GM21786 (cell line): ENCODE results near the gene LCN15.
"Not testable (repeated sequence)": the region's sequence is repeated elsewhere in the genome, so short reads cannot be mapped to it uniquely, and the experiment has no call there.

Source experiments
- ATAC-seq: cut with Tn5 transposase; IDR thresholded peaks from one replicate; pipeline ENCODE4 v1.9.1; 2021; ENCODE audit not compliant: unreplicated experiment

LCN15 gene, protein sequence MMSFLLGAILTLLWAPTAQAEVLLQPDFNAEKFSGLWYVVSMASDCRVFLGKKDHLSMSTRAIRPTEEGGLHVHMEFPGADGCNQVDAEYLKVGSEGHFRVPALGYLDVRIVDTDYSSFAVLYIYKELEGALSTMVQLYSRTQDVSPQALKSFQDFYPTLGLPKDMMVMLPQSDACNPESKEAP

DNA sequence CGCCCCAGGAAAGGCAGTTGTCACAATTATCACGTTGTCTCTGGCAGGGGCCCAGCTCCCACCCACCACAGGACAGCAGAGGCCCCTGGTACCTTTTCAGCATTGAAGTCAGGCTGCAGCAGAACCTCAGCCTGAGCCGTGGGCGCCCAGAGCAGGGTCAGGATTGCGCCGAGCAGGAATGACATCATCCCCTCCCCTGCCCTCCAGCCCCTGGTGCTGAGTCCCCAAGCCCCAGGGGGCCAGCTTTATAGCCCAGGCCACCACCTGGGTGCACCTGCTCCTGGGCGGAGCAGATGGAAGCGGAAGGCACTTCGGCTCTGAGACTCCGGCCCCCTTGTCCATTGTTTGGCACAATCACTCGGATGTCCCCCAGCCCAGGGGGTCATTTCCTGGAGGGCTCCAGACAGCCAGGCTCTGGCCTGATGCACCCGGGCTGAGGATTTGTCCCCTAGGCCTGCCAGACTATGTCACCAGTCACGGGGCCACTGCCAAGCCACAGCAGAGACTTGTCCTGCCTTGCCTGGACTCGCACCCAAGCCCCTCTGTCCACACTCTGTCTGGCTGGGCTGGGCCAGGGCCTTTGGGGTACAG lies at the start of gene LCN15:
Gene LCN15 (minus strand): TSS at position 218 of the 591 bp plus-strand sequence. CDS start 30 bp downstream, at position 188.
- no peak for ATAC-seq

DNA sequence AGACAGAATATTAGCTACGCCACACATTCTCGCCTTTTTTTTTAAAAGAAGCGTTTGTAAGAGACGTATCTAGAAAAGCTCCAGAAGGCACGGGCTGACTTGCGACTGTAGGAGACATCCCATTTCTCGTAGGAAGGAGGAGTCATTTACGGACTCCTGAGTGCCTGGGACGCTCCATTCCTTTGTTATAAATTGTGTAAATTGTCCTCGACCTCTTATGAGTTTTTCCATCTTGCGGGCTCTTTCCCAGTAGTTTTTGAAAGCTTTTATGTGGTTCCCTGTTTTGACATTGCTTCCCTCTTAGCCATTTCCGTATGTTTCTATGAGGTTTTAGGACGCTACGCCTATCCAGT lies 44.5 kb upstream of the LCN15 start:
- no peak for ATAC-seq

DNA sequence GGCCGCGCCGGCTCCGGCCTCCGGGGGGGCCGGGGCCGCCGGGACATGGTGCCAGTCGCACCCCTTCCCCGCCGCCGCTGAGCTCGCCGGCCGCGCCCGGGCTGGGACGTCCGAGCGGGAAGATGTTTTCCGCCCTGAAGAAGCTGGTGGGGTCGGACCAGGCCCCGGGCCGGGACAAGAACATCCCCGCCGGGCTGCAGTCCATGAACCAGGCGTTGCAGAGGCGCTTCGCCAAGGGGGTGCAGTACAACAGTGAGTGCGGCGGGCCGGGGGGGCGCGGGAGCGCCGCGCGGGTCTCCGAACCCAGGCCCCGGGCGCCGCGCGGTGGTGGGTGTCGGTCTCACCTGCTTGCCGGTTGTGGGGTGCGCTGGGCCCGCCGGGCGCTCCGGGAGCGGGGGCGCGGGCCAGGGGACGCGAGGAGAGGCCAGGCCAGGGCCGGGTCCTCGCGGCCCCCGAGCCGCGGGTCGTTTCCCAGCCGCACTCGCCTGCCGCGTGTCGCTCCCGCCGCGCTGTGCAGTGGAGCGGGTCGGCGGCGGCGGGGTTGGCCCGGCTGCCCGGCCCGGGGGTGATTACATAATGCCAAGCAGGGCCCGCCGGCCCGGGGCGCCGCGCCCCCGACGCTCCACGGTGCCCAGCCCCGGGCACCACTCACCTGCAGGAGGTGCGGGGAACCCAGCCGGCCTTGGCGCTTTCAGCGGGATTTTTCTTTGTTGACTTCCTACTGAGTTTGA lies 43.9 kb upstream of the LCN15 start:
- ATAC-seq, result peak; percentile 43

DNA sequence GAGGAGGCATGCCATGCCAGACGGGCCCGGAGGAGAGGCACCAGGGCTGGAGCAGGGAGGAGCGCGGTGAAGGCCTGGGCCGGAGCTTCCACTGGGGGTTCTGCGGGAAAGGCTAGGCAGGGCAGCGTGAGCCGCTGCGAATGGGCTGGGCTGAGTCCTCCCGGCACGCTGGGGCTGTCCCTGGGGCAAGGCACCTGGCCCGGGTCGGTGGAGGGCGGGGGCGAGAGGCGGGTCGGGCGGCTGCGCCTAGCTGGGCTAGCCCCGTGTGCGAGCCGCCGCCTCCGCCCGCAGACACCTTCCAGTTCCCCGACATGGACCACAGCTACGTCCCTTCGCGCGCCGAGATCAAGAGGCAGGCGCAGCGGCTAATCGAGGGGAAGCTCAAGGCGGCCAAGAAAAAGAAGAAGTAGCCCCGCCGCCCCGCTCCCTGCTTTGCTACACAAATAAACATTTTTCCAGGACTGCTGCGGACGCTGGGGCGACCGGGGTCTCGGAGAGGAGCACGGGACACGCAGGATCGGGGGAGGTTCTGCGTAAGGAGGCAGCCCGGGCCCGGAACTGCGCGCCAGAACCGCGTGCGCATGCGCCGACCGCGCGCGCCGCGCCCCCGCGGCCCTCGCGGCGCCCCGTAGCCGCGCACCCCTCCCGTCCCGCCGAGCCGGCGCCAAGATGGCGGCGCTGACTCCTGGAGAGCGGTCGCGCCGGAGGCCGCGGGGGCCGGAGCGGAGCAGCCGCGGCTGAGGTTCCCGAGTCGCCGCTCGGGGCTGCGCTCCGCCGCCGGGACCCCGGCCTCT lies 43.2 kb upstream of the LCN15 start, which contains the start of gene RABL6:
Gene RABL6 (plus strand): TSS at position 668 of the 794 bp plus-strand sequence. CDS start 249 bp downstream, outside the sequence.
- peak; percentile 70 for ATAC-seq

- no peak for ATAC-seq
These were observed 42.4 kb upstream of the LCN15 start for GRCh38 chr9:136806631-136807201.

GRCh38 chr9:136806067-136806466 lies 41.7 kb upstream of the LCN15 start:
- no peak for ATAC-seq

DNA sequence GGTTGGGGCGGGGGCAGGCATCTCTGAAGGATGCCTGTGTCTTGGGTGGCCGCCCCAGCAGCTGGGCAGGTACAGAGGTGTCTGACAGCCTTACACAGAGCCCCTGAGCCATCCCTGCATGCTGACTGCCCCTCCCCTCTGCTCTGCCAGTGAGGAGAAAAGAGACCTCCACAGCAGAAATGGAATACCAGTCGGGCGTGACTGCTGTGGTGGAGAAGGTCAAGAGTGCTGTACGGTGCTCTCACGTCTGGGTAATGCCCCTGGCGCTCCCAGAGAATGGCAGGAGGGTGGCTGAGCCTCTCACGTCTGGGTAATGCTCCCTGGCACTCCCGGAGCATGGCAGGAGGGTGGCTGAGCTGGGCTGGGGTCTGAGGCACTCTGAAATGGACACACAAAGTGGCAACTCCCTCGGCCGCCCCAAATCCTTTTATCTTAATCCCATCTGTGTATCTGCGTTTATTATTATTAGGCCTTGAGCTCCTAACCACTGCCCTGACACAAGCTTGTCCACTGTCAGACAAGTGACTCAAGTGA lies 41.0 kb upstream of the LCN15 start:
- no peak for ATAC-seq

DNA sequence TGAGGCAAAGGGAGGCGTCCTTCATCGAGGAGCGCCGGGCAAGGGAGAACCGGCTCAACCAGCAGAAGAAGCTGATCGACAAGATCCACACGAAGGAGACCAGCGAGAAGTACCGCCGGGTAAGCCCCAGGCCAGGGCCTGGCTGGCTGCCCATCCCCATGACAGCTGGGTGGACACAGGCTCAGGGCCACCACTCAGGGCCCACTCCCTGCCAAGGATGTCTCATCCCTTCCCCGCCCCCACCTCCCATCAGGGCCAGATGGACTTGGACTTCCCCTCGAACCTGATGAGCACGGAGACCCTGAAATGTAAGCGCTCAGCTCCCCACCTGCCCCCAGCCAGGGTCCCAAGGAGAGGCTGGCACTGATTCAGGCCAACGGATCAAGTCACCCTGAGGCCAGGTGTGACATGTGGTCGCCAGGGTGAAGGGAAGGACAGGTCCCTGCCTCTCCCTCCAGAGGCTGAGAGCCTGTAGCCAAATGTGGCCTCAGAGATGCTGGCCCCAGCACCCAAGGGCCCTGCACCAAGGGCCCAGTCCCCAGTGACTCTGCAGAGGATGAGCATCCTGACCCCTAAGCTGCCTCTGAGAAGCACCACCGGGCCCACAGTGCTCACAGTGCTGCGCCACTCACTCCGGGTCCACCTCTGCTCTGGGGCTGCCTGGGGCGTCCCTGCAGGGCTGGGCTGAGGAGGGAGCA lies 40.3 kb upstream of the LCN15 start:
- no peak for ATAC-seq

- no peak for ATAC-seq
These were observed 39.5 kb upstream of the LCN15 start for GRCh38 chr9:136803551-136804508.

GRCh38 chr9:136803009-136803550 lies 38.8 kb upstream of the LCN15 start:
- not testable (repeated sequence) for ATAC-seq

GRCh38 chr9:136802321-136802720 lies 38.0 kb upstream of the LCN15 start:
- ATAC-seq, result no peak

DNA sequence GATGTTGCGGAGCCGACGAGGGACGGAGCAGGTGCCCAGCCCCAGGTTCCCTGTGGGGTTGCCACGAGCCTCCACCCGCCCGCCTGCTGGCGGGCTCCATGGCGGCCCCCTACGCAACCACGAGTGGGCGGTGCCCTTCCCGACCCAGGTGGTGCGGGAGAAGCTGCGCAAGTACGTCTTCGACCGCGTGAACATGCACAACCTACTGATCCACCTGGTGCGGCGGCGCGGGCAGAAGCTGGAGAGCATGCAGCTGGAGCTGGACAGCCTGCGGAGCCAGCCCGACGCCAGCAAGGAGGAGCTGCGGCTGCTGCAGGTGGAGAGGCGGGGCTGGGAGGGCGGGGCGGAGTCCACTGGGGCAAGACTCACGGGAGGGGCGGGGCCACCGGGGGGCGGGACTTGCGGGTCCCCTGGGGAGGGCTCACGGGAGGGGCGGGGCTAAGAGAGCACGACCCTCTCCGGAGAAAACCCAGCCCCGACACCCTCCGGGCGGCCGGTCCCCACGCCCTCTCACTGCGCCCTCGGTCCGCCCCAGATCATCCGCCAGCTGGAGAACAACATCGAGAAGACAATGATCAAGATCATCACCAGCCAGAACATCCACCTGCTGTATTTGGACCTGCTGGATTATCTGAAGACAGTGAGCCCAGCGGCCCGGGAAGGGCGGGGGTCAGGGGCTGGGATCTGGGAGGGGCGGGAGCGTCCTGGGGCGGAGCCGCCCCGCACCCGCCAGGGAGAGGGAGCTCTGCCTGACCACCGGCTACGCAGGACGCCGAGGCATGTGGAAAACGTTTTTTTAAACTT lies 35.7 kb upstream of the LCN15 start:
- no peak for ATAC-seq

DNA sequence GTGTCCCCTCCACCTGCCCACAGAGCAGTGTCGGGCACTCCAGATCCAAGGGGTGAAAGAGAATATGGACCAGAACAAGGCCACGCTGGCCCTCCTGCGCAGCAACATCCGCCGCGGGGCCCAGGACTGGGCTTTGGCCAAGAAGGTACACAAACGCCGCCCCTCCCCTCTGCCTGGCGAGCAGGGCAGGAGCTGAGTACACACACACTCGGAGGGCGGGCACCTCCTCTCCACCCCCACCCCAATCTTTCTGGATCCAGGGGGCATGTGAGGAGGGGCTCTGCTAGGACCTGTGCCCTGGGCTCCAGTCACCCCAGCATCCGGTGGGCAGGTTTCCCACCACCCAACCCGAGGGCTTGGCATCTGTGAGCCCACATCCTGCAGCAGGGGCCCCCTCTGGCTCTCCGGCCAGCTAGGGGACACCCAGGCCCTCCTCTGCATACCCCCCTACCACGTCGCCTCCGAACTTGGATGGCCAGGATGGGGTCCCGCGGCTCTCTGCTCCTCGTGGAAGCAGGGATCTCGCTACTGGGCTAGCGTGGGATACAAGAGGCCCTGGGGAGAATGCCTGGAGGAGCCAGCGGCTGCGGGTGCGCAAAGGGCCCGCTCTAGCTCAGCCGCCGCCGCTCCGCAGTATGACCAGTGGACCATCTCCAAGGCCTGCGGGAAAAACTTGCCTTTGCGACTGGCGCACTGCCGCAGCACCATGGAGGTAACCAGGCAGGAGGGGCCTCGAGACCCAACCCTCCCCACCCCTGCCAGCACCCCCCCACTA lies 34.9 kb upstream of the LCN15 start:
- no peak for ATAC-seq

- no peak for ATAC-seq
These were observed 34.4 kb upstream of the LCN15 start for GRCh38 chr9:136798708-136799078.

- ATAC-seq, result not testable (repeated sequence)
These were observed 32.5 kb upstream of the LCN15 start for GRCh38 chr9:136796775-136797347.

DNA sequence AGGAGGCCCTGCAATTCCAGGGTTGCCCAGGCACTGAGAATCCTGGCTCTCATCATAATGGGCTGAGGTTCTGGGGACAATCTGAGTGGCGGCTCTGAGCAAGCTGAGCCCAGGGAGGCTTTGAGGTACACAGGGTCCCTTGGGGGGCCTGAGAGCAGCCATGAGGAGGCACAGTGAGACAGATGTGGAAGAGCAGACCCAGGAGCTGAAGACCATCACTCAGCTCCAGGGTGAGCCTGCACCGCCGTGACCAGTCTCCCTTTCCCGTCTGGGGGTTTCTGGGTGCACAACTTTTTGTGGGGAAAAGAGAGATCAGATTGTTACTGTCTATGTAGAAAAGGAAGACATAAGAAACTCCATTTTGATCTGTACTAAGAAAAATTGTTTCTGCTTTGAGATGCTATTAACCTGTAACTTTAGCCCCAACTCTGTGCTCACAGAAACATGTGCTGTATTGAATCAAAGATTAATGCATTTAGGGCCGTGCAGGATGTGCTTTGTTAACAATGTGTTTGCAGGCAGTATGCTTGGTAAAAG lies 32.0 kb upstream of the LCN15 start, which contains the start of gene CCDC183:
Gene CCDC183 (plus strand): TSS at position 101 of the 537 bp plus-strand sequence. CDS start 60 bp downstream, at position 161.
- no peak for ATAC-seq

DNA sequence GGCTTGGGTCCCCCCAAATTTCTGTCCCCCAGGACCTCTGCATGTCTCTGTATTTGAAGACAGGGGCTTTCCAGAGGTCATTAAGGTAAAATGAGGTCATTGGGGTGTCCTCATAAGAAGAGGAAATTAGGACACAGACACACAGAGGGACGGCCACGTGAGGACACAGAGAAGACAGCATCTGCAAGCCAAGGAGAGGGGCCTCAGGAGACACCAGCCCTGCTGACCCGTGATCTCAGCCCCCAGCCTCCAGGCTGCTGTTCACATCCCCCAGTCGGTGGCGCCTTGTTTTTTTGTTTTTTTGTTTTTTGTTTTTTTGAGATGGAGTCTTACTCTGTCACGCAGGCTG lies 30.7 kb upstream of the LCN15 start:
- ATAC-seq, result no peak
